Keratinocyte (primary cell): ENCODE data around the gene JUP. TPM values are rescaled to one million over a fixed set of nuclear protein-coding genes. Genes with fewer than 3 reads are reported as not detected.

Experiments
- DNase-seq: peaks from one replicate; pipeline ENCODE4 v3.0.0-alpha.2; 2011; ENCODE audit warnings: low read depth, missing footprints, low spot score
- FAIRE-seq: peaks from 2 replicates; lab custom pipeline; 2011; peaks lifted over from hg19 to GRCh38; lab: Jason Lieb, UNC
- H2AFZ ChIP-seq: 2 replicates; pipeline ENCODE4 v1.6.0; 2012; ENCODE audit warnings: low read length, control low read depth, inconsistent platforms; ENCODE audit not compliant: control insufficient read depth
- H3K27ac ChIP-seq: 2 replicates; pipeline ENCODE4 v1.5.1; 2011; ENCODE audit warnings: low read length; ENCODE audit not compliant: control insufficient read depth, insufficient read depth
- H3K27me3 ChIP-seq: 3 replicates; pipeline ENCODE4 v1.6.0; 2011; ENCODE audit warnings: low read length; ENCODE audit not compliant: control insufficient read depth, insufficient read depth; ENCODE audit errors: extremely low read depth
- H3K36me3 ChIP-seq, 2 experiments: 2 replicates in 1 of 2; 3 replicates in 1 of 2; pipeline ENCODE4 v1.5.1; 2011; ENCODE audit warnings: low read length in 2 of 2, mild to moderate bottlenecking in 1 of 2; ENCODE audit not compliant: control insufficient read depth in 2 of 2, insufficient read depth in 2 of 2; ENCODE audit errors: extremely low read depth in 1 of 2
- H3K4me1 ChIP-seq: 3 replicates; pipeline ENCODE4 v1.5.1; 2011; ENCODE audit warnings: low read length; ENCODE audit not compliant: control insufficient read depth, insufficient read depth; ENCODE audit errors: extremely low read depth
- H3K4me2 ChIP-seq: 3 replicates; pipeline ENCODE4 v1.6.0; 2011; ENCODE audit warnings: low read depth, low read length; ENCODE audit not compliant: control insufficient read depth, insufficient read depth; ENCODE audit errors: extremely low read depth
- H3K4me3 ChIP-seq, 3 experiments: fragments of 200-600 bp in 1 of 3; sonication (generic) in 1 of 3; 2 replicates in 2 of 3; 3 replicates in 1 of 3; pipeline ENCODE4 v1.5.1; 2011 to 2016; ENCODE audit warnings: low read length in 3 of 3, mild to moderate bottlenecking in 3 of 3, control low read depth in 2 of 3, inconsistent platforms in 1 of 3, low read depth in 1 of 3, mixed read lengths in 1 of 3, mixed run types in 1 of 3, moderate library complexity in 1 of 3; ENCODE audit not compliant: control insufficient read depth in 2 of 3, insufficient read depth in 2 of 3; ENCODE audit errors: extremely low read depth in 1 of 3
- H3K79me2 ChIP-seq: 2 replicates; pipeline ENCODE4 v1.6.0; 2012; ENCODE audit warnings: low read length; ENCODE audit not compliant: control insufficient read depth, insufficient read depth
- H3K9ac ChIP-seq: 3 replicates; pipeline ENCODE4 v1.6.0; 2011; ENCODE audit warnings: low read length; ENCODE audit not compliant: control insufficient read depth, insufficient read depth; ENCODE audit errors: extremely low read depth
- H3K9me1 ChIP-seq: 3 replicates; pipeline ENCODE4 v1.6.0; 2011; ENCODE audit warnings: low read length; ENCODE audit not compliant: control insufficient read depth, insufficient read depth; ENCODE audit errors: extremely low read depth
- H3K9me3 ChIP-seq: 2 replicates; pipeline ENCODE4 v1.5.1; 2012; ENCODE audit warnings: low read depth, low read length; ENCODE audit not compliant: control insufficient read depth
- H4K20me1 ChIP-seq: 3 replicates; pipeline ENCODE4 v1.6.0; 2011; ENCODE audit warnings: low read length; ENCODE audit not compliant: control insufficient read depth, insufficient read depth; ENCODE audit errors: extremely low read depth
- CTCF ChIP-seq, 3 experiments: IDR thresholded peaks in 1 of 3; conservative IDR thresholded peaks in 1 of 3; optimal IDR thresholded peaks in 1 of 3; 2 replicates in 2 of 3; 3 replicates in 1 of 3; pipeline versions ENCODE3 to v1.5.1; 2011; ENCODE audit warnings: low read length in 3 of 3, mild to moderate bottlenecking in 3 of 3, moderate library complexity in 2 of 3, control low read depth in 1 of 3, inconsistent platforms in 1 of 3; ENCODE audit not compliant: insufficient read depth in 2 of 3; ENCODE audit errors: extremely low read depth in 1 of 3
- EZH2 ChIP-seq: IDR thresholded peaks from one replicate; pipeline ENCODE4 v1.6.1; 2012; ENCODE audit warnings: inconsistent platforms, mild to moderate bottlenecking, low read length, moderate library complexity
- dilution Hi-C: fragments of 300-500 bp; cut with MboI; formaldehyde crosslinking; loops from one replicate; pipeline ENCODE4 v1.7.0; 2020; ENCODE audit warnings: low sequenced_read_pairs; ENCODE audit not compliant: extremely low pct_ligation_motif_present
- polyA plus RNA-seq, 5 experiments: library from polyadenylated mRNA; depleted of rRNA in 3 of 5; stranded (reverse) in 3 of 5; stranded (forward) in 1 of 5; unstranded in 1 of 5; fragments of >200 nt; gene quantifications; 1 replicate in 1 of 5; 2 replicates in 3 of 5; 3 replicates in 1 of 5; pipeline versions ENCODE4 v1.2.1 to v1.2.3, GENCODE V29; 2011 to 2012; ENCODE audit warnings: missing spikeins in 2 of 5, low read depth in 1 of 5, low replicate concordance in 1 of 5

JUP gene
- polyA plus RNA-seq, 1 donor (not counting 4 experiments of a cell fraction or from before 2014, with no cell fraction given) = 152 TPM

GRCh38 chr17:41723801-41724475 is 62.6 kb downstream of the JUP start:
- H3K4me3 ChIP-seq = no peak overlapping the region
- no peak for TF ChIP-seq CTCF (optimal IDR thresholded peaks at IDR 0.05 in 1 of 3, IDR thresholded peaks at IDR 0.05 in 1 of 3, conservative IDR thresholded peaks at IDR 0.05 in 1 of 3; ENCODE audit: extremely low read depth in 1 of 3, insufficient read depth in 2 of 3, low read length in 3 of 3)
- TF ChIP-seq EZH2 = no peak
- H3K79me2 ChIP-seq = no peaks in the 10 kb centered on the region
- H3K4me1 ChIP-seq = no peaks in the 10 kb centered on the region
- no peak overlapping the region for H3K9ac ChIP-seq
- H3K27ac ChIP-seq = no peak overlapping the region
- H3K9me1 ChIP-seq = no peaks in the 10 kb centered on the region
- FAIRE-seq (no peak), DNase-seq (no peak)
- H4K20me1 ChIP-seq = no peaks in the 10 kb centered on the region
- H2AFZ ChIP-seq = no peak overlapping the region
- dilution Hi-C loops = no loop called here
- no peaks in the 10 kb centered on the region for H3K9me3 ChIP-seq
- no peak overlapping the region for H3K4me2 ChIP-seq
- no peaks in the 10 kb centered on the region for H3K27me3 ChIP-seq
- no peaks in the 10 kb centered on the region for H3K36me3 ChIP-seq

- Histone ChIP-seq H2AFZ (no peak overlapping the region), H3K4me2 (no peak overlapping the region), H3K9me3 (no peaks in the 10 kb centered on the region), H3K9ac (no peak overlapping the region), H3K27me3 (no peaks in the 10 kb centered on the region), H3K36me3 (no peaks in the 10 kb centered on the region), H3K27ac (no peak overlapping the region), H3K4me1 (peaks cover 15% of the 10 kb centered on the region), H4K20me1 (no peaks in the 10 kb centered on the region), H3K4me3 (no peak overlapping the region), H3K79me2 (no peaks in the 10 kb centered on the region), H3K9me1 (no peaks in the 10 kb centered on the region)
- dilution Hi-C loops = no loop called here
- FAIRE-seq = no peak
- no peak for DNase-seq
- no peak for TF ChIP-seq EZH2
- TF ChIP-seq CTCF (optimal IDR thresholded peaks at IDR 0.05 in 1 of 3, IDR thresholded peaks at IDR 0.05 in 1 of 3, conservative IDR thresholded peaks at IDR 0.05 in 1 of 3; ENCODE audit: extremely low read depth in 1 of 3, insufficient read depth in 2 of 3, low read length in 3 of 3) = no peak
Measured at GRCh38 chr17:41722231-41722630, 64.3 kb downstream of the JUP start.
